GM19193 (cell line): ENCODE results near the gene PPP1R13B.

ENCODE experiments used
- POLR2A ChIP-seq: IDR thresholded peaks from 4 replicates; pipeline ENCODE4 v1.6.1; 2011; ENCODE audit not compliant: insufficient read depth, insufficient read length; ENCODE audit errors: extremely low read depth

PPP1R13B gene

GRCh38 chr14:103808403-103809001 lies 38.9 kb downstream of the PPP1R13B start:
- TF ChIP-seq POLR2A, result no peak

GRCh38 chr14:103806805-103807204 lies 40.6 kb downstream of the PPP1R13B start:
- TF ChIP-seq POLR2A, result no peak

GRCh38 chr14:103805708-103806107 lies 41.7 kb downstream of the PPP1R13B start:
- no peak for TF ChIP-seq POLR2A

- TF ChIP-seq POLR2A, result no peak
These were observed 43.7 kb downstream of the PPP1R13B start for GRCh38 chr14:103803661-103804060.

- no peak for TF ChIP-seq POLR2A
These were observed 45.0 kb downstream of the PPP1R13B start for GRCh38 chr14:103802356-103802755.

- TF ChIP-seq POLR2A, result no peak
These were observed 45.9 kb downstream of the PPP1R13B start for GRCh38 chr14:103801459-103801858.

- no peak for TF ChIP-seq POLR2A
These were observed 59.3 kb downstream of the PPP1R13B start for GRCh38 chr14:103788086-103788485.

GRCh38 chr14:103782376-103782775 lies 65.0 kb downstream of the PPP1R13B start:
- TF ChIP-seq POLR2A, result no peak

- no peak for TF ChIP-seq POLR2A
These were observed 71.9 kb downstream of the PPP1R13B start for GRCh38 chr14:103775506-103775905.

- TF ChIP-seq POLR2A, result no peak
These were observed 73.9 kb downstream of the PPP1R13B start for GRCh38 chr14:103773521-103773920.

- TF ChIP-seq POLR2A, result no peak
These were observed 75.2 kb downstream of the PPP1R13B start for GRCh38 chr14:103772078-103772712.

- TF ChIP-seq POLR2A, result no peak
These were observed 76.5 kb downstream of the PPP1R13B start for GRCh38 chr14:103770902-103771301.

GRCh38 chr14:103770500-103770899 lies 76.9 kb downstream of the PPP1R13B start:
- no peak for TF ChIP-seq POLR2A

- no peak for TF ChIP-seq POLR2A
These were observed 80.0 kb downstream of the PPP1R13B start for GRCh38 chr14:103767336-103767894.

GRCh38 chr14:103765526-103765925 lies 81.8 kb downstream of the PPP1R13B start:
- TF ChIP-seq POLR2A, result no peak
